EH (cell line): ENCODE measurements around the gene DIS3L2.
"Not testable (repeated sequence)": the region's sequence is repeated elsewhere in the genome, so short reads cannot be mapped to it uniquely, and the experiment has no call there.

Source experiments
- DNase-seq: peaks from one replicate; pipeline ENCODE4 v3.0.0-alpha.2; 2015; ENCODE audit warnings: low read depth

DIS3L2 gene

DNA sequence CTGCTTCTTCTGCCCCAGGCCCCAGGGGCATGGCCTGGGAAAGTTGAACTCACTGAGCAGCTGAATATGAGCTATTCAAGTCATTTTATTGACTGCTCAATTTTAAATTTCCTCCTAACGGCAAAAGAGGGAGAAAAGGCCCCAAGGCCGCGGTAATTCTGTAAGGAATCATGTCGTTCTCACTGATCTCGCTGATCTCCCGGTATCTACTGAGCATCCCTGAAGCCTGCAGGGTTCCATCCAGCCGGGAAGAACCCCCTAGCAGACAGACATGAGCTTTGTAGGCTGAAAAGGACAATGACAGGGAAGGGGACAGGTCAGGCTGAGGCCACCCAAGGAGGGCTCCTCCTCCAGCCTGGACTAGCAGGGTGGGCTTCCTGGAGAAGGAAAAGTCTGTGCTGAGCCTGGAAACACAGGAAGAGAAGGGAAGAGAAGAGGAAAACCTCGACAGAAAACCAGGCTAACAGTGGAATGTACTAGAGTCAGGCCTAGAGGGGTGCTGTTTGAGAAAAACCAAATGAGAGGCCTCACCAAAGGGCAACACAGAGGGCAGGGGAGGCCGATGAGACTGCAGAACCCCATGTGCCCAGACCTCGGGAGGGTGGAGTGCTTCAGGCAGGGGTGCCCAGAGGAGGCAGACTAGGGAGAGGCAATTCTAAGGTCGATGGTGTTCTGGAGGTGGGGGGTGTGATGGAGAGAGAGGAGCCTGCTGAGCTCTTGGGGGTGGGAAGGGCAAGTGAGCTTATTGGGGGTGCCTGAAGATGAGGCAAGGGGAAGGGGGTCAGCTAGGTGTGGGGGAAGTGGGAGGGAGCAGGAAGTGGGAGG, 32.4 kb upstream of the DIS3L2 start:
- no peak for DNase-seq

DNA sequence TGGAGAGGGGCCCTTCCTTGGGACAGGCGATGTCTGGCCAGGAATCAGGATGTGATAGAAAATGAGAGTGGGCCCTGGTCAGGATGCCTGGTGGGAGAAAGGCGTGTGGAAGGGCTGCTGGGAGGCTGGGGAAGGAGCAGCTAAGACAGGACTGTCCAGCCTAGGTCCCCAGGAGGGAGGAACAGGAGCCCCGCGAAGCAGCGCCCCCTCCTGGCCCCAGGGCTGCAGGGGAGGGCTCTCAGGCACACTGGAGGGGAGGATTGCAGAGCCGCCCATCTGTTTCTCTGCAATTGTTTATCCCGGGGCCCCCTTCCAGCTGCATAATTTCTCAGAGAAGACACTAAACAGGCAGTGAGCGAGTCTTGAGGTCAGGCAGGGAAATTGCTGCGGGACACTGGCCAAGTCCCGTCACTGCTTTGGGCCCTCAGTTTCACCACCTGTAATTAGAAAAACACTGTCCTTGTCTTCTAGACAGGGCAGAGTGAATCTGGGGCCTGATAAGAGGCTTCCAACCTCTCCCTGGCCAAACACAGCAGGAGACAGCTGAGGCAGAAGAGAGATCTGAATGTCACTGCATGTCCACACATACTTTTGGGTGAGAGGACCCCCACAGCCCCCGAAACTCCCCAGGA, 31.4 kb upstream of the DIS3L2 start:
- no peak for DNase-seq

DNA sequence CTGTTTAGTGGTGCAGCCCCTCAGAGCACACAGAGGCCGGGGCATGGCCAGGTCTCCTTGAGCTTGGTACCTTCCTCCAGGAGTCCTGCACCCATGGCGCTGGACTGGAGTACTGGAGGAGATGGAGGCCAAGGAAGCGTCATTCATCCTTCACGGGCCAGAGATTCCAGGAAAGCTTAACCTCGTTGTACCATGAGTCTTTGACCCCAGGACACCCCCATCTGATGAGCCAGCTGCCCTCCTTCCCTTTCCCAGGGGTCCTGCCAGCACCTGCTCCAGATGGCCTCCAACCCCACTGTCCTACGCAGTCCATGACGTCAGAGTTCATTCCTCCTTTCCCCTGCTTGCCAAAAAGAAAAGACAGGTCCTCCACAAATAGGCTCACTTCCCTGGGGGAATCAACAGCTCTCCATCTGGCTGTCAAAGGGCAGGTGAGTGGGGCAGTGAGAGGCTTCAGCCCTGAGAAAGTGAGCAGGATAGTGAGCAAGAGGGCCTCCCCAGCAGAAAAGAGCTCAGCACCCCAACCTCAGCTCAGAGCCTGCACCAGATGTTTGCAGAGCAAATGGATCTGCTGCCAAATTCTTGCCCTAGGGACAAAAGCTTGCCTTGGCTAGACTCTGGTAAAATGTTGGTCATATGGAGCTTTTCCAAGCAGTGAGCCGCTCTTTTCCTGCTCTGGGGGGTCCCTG, 30.8 kb upstream of the DIS3L2 start:
- DNase-seq = no peak

DNA sequence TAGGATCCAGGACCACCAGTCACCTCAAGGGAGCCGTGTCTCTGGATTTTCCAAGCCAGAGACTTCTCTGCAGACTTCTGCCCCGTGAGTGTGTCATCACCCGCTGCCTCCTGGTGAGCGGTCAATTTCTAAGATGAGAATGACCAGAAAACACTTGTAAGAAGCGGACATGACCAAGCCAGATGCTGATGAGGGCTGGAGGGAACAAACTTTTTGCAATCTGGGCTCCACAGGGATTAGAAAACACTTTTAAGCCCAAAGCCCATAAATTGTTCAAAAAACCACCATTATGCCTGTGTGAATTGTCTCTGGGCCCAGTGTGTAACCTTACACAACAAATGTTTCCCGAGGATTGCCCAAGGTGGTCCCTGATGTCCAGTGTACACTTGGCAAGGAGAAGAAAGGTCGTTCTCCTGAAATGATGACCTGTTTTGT, 30.0 kb upstream of the DIS3L2 start:
- DNase-seq = no peak

DNA sequence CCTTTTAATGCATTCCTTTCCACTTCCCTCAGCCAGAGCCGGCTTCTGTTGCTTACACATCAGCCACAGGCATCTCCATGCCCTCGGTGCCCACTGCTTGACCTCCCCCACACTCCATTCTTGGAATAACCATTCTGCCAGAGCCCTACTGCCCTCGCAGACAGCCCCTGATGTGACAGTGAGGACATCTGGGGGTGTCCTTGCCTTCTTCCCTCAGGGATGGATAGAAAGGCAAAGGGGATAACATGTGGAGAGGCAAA, 28.9 kb upstream of the DIS3L2 start:
- no peak for DNase-seq

DNA sequence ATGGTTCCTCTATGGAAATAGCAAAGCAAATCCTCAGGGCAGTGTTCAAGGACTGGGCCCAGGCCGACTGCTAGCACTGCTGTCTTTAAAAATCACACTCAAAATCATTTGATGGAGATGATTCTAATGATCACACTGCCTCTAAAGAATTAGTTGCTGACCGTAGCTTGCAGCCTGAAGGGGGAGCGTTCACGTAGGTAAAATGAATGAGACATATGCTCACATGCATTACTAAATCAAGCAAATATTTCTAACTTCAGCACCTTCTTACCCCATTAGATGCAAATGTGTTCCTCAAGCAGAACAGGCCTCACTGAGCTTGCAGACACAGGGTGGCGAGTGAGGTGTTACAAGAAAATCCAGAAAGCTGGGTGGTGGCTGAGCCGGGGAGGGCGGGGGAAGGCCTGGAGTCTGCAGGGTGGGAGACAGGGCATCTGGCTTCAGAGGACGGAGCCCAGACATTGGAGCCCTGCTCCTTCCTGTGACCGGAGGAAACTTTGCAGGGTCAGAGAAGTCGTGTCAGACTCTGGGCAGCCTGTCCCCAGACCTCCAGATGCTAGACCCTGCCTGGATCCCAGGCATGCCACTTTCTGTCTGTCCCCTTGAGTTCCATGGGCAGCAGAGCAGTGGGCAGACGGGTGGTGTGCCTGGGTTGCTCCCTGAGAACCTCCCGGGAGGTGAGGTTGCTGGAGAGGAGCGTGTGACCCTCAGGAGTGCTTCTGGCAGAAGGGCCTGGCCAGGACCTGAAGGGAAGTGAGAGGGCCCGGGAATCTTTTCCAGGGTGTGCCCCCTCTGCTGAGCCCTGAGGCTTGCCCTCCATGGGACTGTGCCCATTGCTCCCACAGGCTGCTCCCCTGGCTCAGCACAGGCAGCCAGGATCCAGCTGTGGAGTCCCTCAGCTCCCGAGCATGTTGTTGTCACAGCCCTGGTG, 28.3 kb upstream of the DIS3L2 start:
- DNase-seq = no peak

DNA sequence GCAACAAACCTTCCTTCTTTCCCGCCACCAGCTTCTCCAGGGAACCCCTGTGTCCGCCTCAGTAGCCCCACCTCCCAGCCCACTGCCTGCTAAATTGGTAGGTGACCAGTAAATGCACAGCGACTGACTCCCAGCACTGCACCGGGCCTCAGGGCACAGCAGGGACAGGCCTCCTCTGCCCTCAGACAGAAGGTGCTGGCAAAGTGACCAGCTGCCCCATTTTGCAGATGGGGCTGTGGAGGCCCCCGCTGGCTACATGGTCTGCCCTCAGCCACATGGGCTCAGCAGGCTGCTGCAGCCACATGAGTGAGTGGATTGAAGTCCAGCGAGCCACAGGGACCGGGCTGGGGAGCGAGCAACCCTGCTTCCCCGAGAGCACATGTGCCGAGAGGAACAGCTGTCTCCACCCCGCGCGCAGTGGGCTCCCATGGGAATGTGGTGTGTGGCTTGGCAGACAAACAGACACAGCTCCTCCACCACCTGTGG, 27.6 kb upstream of the DIS3L2 start:
- DNase-seq = no peak

DNA sequence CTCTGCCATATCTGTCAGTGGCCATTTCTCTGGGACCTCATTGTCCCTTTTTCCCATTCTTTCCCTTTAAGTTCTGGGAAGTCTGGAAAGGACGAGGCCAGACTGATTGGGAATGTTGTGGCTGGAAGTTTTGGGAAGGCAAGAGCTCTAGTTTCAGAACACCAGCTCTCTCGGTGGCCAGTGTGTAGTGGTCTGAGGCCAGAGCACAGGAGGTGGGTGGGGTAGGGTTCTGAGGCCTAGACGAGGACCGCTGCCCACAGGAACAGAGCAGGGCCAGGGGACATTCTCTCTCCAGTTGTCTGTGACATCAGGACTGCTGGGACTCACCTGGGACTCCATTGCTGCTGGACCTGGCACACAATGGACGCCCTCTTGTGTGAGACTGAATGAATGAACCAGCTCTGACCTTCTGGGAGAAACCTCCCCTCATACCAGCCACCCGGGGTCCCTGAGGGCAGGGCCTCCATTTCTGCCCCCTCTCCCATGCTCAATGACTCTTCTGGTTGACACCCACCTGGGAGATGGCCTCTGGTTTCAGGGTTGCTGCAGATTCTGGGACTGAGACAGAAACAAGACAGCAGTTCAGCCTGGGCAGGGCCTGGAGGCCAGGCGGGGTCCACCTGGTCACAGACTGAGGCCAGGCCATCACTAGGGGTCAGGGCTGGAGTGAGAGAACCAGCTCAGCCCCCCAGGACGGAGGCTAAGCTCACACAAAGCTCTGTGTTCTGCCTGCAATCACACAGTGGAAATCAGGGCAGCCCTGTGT, 26.9 kb upstream of the DIS3L2 start:
- DNase-seq = no peak

DNA sequence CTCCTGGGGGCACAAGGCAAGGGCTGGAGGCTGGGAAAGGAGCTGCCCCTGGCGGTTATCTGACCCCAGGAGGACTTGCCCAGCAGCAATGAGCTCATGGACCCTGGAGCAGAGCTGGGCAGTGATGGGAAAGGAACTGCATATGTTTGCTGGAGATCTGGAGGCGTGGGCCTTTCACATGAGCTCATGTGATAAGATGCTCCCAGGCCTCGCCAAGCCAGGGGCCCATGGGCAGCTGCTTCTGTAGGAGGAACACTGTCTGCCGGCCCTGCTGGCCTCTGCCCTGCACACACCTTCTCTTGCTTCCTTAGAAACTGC, 26.3 kb upstream of the DIS3L2 start:
- DNase-seq = no peak

DNA sequence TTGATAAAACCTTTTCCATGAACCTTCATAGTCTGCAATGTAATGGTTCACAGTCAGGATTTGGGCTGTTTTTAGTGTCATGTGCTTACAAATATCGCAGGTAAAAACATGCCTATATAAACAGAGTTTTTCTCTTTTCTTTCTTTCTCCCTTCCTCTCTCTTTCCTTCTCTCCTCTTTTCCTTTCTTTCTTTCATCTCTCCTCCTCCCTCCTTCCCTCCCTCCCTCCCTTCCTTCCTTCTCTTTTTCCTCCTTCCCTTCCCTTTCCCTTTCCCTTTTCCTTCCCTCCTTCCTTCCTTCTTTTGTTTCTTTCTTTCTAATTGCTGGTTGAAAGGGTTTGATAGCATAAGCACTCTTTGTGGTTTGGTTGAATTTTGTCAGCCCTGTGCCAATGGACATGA, 25.7 kb upstream of the DIS3L2 start:
- no peak for DNase-seq

DNA sequence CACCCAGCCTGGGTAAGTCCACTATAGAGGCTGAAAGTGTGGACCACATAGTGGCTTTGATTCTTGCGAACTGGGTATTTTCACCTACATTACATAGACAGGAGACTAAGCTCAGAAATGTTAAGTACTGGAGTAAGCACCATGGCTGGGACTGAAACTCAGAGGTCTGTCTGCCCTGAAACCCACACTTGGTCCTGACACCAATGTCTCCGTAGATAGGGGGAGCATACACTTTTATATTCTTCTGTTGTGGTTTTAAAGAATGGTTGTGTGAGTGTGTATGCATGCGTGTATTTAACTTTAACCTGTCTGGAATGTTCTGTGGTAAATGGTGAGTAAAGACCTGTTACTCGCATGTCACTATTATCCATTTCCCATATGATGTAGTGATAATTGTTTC, 25.0 kb upstream of the DIS3L2 start:
- no peak for DNase-seq

DNA sequence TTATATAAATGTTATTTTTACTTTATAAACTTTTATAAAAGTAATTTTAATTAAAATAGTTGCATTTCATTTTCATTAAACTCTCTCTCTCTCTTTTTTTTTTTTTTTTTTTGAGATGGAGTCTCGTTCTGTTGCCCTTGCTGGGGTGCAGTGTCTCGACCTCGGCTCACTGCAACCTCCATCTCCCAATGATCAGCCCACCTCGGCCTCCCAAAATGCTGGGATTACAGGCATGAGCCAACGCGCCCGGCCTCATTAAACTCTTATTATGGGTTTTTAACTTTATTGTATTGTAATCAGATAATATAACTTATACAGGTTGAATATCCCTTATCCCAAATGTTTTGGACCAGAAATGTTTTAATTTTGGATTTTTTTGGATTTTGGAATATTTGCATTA, 24.5 kb upstream of the DIS3L2 start:
- DNase-seq = no peak

DNA sequence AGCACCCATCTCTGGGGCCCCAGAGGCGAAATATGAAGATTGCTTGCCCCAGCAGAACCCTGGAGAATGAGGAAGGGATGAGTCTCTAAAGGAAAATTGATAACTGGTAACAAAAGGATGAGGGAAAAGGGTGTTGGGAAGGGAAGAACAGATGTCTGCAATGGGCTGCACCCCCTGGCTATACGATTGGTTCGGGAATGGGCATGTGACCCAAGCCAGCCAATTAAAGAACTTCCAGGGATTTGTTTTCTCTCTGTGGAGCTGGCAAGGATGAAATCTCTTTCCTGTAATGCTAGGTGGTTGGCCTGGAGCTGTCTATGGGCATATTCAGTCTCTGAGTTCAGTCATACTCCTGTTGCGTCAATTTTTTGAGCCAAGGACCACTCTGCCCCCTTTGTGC, 22.5 kb upstream of the DIS3L2 start:
- no peak for DNase-seq

DNA sequence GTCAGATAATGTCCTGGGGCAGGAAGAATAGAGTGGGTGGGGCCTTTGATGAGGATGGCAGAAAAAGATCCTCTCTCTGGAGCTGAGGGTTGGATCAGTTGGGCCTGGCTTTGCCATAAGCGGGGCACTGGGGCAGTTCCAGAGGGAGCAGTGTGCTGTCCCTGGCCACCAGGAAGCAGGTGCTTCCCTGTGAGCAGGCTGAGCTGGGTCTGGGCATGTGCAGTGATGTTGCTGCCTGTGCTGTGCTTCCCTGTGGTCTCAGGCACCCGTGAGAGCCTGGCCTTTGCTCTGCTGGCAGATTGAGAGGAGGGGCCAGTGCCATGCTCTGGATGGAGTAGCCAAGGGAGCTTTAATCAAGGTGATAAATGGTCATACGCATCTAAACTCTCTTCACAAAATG, 20.7 kb upstream of the DIS3L2 start:
- DNase-seq = no peak

DNA sequence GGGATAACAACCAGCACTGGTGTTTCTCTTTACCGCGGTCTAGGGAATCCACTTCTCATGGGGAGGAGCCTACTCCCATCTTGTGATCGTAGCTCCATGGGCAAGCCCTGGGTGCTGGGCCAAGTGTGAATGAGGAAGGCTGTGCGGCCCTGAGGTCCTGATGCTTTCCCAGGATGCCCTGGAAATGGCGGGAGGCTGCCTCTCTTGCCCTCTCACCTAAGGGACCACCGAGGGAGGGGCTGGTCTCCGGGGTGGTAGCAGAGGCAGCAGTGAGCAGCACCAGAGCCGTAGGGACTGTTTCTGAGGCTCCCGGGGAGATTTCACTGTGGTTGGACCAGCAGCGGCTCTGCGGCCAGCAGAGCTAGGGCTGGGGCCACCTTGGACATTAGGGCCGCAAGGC, 19.8 kb upstream of the DIS3L2 start:
- no peak for DNase-seq

DNA sequence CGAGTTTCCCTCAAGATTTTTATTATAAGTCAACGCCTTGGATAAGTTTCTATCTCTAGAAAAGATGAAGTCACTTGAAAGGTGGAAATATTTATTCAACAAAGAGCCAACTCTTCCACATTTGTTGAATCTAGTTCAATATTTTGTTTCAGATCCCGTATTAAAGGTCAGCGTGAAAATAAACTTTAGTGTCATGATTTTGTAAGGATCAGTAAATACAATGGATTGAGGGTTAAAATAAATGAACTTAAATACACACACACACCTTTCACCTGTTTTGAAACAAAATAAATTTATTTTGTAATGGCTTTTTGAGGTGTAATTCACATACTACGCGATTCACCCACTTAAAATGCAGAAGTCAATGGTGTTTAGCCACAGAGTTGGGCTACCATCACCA, 19.3 kb upstream of the DIS3L2 start:
- DNase-seq = no peak

DNA sequence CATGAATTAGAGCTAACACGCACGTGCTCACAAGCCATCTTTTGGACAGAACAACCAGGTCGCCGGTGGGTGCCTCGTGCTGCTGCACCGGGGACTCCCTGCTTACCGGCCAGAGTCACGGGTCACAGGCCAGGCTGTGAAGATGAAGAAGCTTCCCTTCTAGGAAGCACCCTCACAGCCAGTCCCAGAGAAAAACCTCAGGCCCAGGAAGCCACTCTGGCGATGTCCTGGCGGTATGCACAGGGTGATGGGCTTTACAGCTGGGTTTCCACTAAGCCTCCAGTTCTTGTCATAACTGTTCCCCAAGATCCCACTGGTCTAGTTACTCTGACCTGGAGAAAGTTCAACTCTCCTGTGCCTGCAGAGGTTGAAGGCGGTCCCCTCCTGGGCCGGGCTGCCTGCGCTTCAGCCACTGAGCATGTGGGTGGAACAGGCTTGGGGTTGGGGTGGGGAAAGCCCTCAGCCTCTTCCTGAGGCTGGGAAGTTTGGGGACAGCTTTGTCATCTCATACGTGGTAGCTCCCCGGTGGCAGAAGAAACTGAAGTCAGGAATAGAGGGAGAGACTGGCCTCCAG, 15.2 kb upstream of the DIS3L2 start:
- no peak for DNase-seq

DNA sequence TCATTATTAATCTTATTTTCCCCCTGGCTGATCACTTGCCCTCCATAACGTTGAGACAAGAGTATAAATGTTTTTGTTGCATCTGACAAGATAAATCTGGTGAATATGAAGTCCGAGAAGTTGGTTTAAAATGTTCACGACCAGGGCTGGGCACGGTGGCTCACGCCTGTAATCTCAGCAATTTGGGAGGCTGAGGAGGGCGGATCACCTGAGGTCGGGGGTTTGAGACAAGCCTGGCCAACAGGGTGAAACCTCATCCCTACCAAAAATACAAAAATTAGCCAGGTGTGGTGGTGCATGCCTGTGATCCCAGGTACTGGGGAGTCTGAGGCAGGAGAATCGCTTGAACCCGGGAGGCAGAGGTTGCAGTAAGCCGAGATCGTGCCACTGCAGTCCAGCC, 14.4 kb upstream of the DIS3L2 start:
- DNase-seq = not testable (repeated sequence)

DNA sequence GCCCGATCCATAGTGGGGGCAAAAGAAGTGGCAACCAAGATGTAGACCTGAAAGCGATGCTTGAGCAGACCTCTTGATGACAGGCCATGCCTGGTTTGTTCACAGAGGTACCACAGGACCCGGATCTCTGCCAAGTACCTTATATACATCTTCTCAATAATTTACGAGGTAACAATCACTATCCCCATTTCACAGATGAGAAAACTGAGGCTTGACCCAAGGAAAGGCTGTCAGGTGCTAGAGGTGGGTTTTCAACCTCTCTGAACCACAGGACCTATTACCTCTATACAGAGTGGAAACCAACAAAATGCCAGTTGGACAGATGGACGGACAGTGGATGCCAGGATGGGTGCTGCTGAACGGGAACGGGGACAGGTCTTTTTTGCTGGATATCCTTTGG, 13.8 kb upstream of the DIS3L2 start:
- no peak for DNase-seq

DNA sequence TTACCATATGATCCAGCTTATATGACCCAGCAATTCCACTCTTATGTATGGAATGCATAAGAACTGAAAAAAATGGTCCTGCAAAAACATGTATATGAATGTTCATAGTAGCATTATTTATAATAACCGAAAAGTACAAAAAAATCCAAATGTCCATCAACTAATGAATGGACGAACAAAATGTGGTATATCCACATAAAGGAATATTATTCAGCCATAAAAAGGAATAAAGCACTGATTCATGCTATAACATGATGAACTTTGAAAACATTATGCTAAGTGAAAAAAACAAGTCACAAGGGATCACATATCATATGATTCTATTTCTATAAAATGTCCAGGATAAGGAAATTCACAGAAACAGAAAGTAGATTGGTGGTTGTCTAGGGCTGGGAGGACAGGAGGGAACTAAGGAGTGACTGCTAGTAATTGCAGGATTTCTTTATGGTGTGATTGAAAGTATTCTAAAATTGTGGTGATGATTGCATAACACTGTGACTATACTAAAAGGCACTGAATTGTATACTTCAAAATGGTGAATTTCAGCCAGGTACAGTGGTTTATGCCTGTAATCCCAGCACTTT, 10.0 kb upstream of the DIS3L2 start:
- no peak for DNase-seq
